ENCODE results near the gene LRMDA. TPM values are rescaled to one million over a fixed set of nuclear protein-coding genes. Genes with fewer than 3 reads are reported as not detected.

The LRMDA gene
- total and polyA plus RNA-seq, 2 of the 4 experiments (the other 2 are of a cell fraction), result 0.07 TPM; not detected in 1

DNA sequence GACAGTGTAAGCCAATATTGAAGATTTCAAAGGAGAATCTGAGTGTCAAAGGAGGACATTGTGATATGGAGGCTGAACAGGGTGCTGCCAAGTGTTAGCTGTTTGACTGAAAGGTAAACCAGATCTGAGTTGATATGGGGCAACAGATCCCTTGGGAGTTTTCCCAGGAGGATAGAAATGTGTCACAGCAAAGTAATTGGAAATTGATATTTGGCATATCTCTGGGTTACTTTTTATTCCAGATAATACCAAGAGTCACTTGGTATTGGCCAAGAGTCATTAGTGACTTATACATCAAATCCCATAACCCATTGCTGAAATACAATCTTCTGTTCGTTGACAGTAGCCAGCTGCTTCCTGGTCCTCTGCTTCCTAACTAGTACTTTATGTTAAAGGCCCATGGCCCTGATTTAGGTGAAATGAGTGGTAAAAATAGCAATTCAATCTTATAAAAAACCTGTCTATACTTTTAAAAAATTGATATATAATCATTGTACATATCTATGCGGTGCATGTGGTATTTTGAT, 922.9 kb downstream of the LRMDA start:
- Histone ChIP-seq H3K9ac (ENCODE audit: low read depth, low read length) (no peak overlapping the region), H2BK15ac (ENCODE audit: low read depth, low read length) (peak overlapping the region; percentile 36), H2BK120ac (ENCODE audit: low read depth, low read length) (peak overlapping the region; percentile 100), H3K9me1 (ENCODE audit: insufficient read depth, low read length) (no peaks in the 10 kb centered on the region; the same call in 1 of the 2 replicates), H3K23ac (ENCODE audit: low read depth, low read length) (no peak overlapping the region), H3K56ac (ENCODE audit: extremely low read depth, insufficient read depth, low read length) (no peak overlapping the region), H3K18ac (ENCODE audit: low read depth, low read length) (peak overlapping the region; percentile 64; the same call in 1 of the 2 replicates), H2AK5ac (ENCODE audit: low read depth, low read length) (0 out of 2 replicates have a peak overlapping the region, but pooled peaks have one; percentile 31), H3K9me3 (ENCODE audit: control insufficient read depth, insufficient read depth, low read length) (no peaks in the 10 kb centered on the region), H3K27me3 (ENCODE audit: control insufficient read depth, insufficient read depth, low read length) (no peaks in the 10 kb centered on the region), H2AFZ (replicated peaks; ENCODE audit: low read length, poor library complexity) (no peak overlapping the region), H3K4me2 (ENCODE audit: low read depth, low read length) (no peak overlapping the region), H2BK5ac (ENCODE audit: low read depth, low read length, poor library complexity, severe bottlenecking) (no peak overlapping the region), H2BK20ac (ENCODE audit: low read depth, low read length) (peak overlapping the region; percentile 100; the same call in 1 of the 2 replicates), H3K27ac (ENCODE audit: insufficient read depth, low read length) (no peak overlapping the region), H2AK9ac (replicated peaks; ENCODE audit: low read depth, low read length, poor library complexity) (no peak overlapping the region), H4K8ac (ENCODE audit: low read depth in 2 of 2, low read length in 2 of 2) (peak overlapping the region in 1 of 2 experiments; percentile 56; a peak in 2 of 4 replicates), H3K79me1 (ENCODE audit: low read depth in 1 of 2, low read length in 2 of 2) (no peaks in the 10 kb centered on the region), H3K36me3 (ENCODE audit: control insufficient read depth, insufficient read depth, low read length) (no peaks in the 10 kb centered on the region), H3K14ac (replicated peaks; ENCODE audit: low read depth, low read length) (peak overlapping the region; percentile 61; the same call in 1 of the 2 replicates), H3K4me3 (ENCODE audit: insufficient read depth, low read depth, low read length) (no peak overlapping the region), H3K4me1 (ENCODE audit: control insufficient read depth, insufficient read depth, low read length) (peaks cover 12% of the 10 kb centered on the region), H3K4ac (ENCODE audit: low read depth, low read length) (peak overlapping the region; percentile 66; the same call in 1 of the 2 replicates), H4K91ac (ENCODE audit: insufficient read depth, low read depth, low read length) (peak overlapping the region; percentile 54; the same call in 1 of the 2 replicates), H4K20me1 (ENCODE audit: insufficient read depth, low read length) (no peaks in the 10 kb centered on the region), H4K5ac (ENCODE audit: low read depth, low read length) (no peak overlapping the region; the same call in 1 of the 2 replicates)
- dilution Hi-C loops (cut with HindIII; ENCODE audit: low sequenced_read_pairs, unreplicated experiment) (no loop called here), intact Hi-C loops (cut with micrococcal nuclease) (no loop called here), in situ Hi-C loops (cut with MboI; ENCODE audit: low sequenced_read_pairs) (no loop called here)
- TF ChIP-seq RAD21 (IDR thresholded peaks at IDR 0.05; ENCODE audit: low read length), result no peak
- TF ChIP-seq, protein P1, sequence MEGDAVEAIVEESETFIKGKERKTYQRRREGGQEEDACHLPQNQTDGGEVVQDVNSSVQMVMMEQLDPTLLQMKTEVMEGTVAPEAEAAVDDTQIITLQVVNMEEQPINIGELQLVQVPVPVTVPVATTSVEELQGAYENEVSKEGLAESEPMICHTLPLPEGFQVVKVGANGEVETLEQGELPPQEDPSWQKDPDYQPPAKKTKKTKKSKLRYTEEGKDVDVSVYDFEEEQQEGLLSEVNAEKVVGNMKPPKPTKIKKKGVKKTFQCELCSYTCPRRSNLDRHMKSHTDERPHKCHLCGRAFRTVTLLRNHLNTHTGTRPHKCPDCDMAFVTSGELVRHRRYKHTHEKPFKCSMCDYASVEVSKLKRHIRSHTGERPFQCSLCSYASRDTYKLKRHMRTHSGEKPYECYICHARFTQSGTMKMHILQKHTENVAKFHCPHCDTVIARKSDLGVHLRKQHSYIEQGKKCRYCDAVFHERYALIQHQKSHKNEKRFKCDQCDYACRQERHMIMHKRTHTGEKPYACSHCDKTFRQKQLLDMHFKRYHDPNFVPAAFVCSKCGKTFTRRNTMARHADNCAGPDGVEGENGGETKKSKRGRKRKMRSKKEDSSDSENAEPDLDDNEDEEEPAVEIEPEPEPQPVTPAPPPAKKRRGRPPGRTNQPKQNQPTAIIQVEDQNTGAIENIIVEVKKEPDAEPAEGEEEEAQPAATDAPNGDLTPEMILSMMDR (conservative IDR thresholded peaks at IDR 0.05; ENCODE audit: low read depth, low read length), result no peak
- TF ChIP-seq FOS (IDR thresholded peaks at IDR 0.05; ENCODE audit: low read depth, low read length), result no peak
- TF ChIP-seq CEBPB (IDR thresholded peaks at IDR 0.05; ENCODE audit: low read depth, low read length), result no peak
- DNase-seq, result no peak
- POLR2A ChIA-PET (ENCODE audit: unreplicated experiment), result no interaction called here
- ATAC-seq (ENCODE audit: low read depth), result no peak
- no TSS peak for BruUV-seq (replicated peaks)
- CTCF ChIA-PET, result no interaction called here
- no CpG with 5 or more reads among the region's 2 CpGs for WGBS, 2 experiments (ENCODE audit: extremely low coverage in 2 of 2, insufficient read length in 1 of 2)

Data from IMR-90 (cell line).